ENCODE data around the gene SLC7A7.
"Not testable (repeated sequence)": the region's sequence is repeated elsewhere in the genome, so short reads cannot be mapped to it uniquely, and the experiment has no call there.

Gene SLC7A7

DNA sequence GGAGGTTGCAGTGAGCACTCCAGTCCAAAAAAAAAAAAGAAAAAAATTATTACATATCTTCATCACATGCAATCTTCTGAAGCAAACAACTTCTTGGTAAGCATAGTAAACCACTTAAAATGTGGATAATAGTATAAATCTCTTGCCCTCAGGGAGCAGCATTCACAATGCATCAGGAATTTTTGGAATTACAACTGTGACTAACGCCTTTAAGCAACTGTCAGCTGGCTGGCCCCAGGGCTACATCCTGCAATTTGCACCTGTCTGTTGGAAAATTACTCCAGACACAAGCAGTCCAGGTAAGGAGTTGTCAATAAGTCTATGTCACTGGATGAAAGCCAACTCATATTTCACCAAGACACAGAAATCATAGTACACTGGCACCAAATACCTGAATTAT is 5.5 kb upstream of the SLC7A7 start:
- DNase-seq, result peak in 1 of 2 experiments; percentile 17

DNA sequence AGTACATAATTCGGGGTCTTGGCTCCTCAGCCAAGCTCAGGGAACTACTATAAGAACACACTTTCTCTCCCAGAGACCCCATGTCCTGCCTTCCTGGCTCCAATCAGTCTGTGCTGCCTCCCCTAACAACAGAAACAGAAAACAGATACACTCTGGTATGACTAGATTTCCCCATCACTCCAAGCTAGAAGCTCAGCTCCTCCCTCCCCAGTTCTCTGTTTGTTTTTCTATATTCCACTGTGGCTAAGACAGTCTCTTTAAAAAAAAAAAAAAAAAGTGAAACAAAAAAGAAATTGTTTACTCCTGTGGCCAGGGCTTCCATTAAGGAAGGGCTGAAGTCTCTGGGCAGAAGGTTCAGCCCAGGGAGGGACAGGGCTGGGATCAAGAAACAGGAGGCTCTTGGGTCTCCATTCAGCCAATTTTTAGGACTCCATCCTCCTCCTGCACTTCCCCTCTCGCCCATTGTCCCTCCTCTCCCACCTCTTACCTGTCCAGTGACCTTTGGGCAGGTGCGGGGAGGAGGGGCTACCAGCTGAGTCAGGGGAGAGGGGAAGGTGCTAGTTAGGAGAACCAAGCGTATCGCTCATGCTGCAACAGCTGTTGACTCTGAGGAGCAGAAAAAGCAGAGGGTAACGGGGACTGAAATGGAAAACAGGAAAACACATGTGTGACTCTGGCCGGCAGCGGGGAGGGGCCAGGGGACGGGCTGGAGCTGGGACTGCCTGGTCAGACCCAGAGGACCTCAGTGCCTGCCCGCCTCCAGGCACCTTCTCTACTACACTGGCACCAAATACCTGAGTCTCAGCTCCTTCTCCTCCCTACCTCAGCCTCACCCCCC is 4.1 kb upstream of the SLC7A7 start:
- no peak for DNase-seq

GRCh38 chr14:22814373-22814772 is 862 bp downstream of the SLC7A7 start:
- DNase-seq, result no peak

- DNase-seq, result no peak
Measured at GRCh38 chr14:22813145-22813544, 2.1 kb downstream of the SLC7A7 start.

- DNase-seq, result no peak
Measured at GRCh38 chr14:22812744-22813143, 2.5 kb downstream of the SLC7A7 start.

DNA sequence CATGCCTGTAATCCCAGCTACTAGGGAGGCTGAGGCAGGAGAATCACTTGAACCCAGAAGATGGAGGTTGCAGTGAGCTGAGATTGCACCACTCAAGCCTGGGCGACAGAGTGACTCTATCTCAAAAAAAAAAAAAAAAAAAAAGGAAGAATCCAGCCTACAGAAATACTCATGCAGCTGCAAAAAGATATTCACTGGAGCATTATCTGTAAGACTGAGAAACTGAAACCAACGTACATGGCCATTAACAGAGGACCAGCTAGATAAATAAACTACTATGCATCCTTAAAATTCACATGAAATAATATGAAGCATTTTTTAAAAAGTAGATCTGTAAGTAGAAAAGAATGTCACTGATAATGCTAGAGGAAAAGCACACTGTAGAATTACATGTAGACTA is 3.5 kb downstream of the SLC7A7 start:
- DNase-seq, result no peak

GRCh38 chr14:22808388-22809209 is 6.6 kb downstream of the SLC7A7 start:
- no peak for DNase-seq

DNA sequence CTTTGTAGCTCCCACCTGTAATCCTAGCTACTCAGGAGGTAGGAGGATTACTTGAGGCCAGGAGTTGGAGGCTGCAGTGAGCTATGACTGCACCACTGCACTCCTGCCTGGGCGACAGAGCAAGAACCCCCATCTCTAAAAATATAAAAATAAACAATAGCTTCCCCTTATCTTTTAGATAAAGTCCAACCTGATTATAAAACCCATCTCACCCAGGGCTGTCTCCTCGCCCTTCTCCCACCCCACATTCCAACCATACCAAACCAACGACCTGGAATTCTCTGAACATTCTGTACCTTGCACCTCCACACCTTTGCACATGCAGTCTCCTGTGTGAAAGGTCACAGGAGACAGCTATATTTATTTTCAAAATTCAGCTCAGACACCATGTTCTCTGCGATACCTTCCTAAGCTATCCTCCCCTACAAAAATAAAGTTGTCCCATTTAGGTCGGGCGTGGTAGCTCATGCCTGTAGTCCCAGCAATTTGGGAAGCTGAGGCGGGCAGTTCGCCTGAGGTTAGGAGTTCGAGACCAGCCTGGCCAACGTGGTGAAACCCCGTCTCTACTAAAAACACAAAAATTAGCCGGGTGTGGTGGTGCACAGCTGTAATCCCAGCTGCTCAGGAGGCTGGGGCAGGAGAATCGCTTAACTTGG is 7.7 kb downstream of the SLC7A7 start:
- no peak for DNase-seq

- DNase-seq, result not testable (repeated sequence)
Measured at GRCh38 chr14:22805235-22805634, 10.0 kb downstream of the SLC7A7 start.

DNA sequence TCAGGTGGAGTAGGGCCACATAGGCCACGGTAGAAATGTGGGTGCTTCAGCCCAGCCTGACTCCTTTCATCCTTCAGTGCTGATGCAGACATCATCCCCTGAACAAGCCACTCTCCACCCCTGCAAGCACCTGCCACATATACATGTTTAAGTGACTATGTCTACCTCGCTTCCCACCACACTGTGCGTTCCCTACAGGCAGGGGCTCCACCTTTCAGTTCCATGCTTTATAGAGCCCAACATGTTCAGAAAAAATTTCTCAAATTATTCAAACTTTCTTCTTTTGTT is 11.6 kb downstream of the SLC7A7 start:
- no peak for DNase-seq

DNA sequence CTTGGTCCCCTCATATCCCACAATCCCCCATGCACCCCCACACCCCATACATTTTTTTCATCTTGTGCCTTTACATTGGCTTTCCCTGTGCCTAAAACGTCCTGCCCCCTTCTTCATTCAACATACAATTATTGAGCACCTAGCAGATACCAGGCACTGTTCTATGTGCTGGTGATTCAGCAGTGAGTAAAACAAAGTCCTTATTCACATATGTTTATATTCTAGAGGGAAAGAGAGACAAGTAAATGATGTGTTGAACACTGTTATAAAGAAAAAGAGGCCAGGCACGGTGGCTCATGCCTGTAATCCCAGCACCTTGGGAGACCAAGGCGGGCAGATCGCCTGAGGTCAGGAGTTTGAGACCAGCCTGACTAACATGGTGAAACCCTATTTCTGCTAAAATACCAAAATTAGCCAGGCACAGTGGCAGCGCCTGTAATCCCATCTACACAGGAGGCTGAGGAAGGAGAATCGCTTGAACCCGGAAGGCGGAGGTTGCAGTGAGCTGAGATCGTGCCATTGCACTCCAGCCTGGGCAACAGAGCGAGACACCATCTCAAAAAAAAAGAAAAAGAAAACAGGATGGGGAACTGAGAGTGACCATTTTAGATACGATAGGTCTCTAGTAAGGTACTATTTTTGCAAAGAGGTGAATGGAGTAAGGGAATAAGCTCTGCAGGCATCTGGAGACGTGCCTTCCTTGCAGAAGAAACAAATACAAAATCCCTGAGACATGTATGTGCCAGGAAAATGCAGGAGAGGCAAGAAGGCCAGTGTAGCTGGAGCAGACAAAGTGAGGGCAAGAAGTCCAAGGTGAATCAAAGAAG is 12.2 kb downstream of the SLC7A7 start:
- DNase-seq, result no peak

GRCh38 chr14:22801716-22802115 is 13.5 kb downstream of the SLC7A7 start:
- no peak for DNase-seq

DNA sequence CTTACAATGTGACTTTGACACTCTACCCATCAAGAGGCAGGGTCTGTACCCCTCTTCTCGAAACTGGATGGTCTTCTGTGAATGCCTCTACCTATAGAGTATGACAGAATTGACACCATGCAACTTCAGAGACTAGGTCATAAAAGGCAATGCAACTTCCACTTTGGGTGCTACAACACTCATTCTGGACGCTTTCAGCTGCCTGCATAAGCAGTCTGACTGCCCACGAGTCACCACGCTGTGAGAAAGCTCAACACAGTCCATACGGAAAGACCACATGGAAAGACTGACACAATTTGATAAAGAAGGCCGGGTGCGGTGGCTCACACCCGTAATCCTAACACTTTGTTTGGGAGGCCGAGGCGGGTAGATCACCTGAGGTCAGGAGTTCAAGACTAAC is 14.9 kb downstream of the SLC7A7 start:
- DNase-seq, result no peak

DNA sequence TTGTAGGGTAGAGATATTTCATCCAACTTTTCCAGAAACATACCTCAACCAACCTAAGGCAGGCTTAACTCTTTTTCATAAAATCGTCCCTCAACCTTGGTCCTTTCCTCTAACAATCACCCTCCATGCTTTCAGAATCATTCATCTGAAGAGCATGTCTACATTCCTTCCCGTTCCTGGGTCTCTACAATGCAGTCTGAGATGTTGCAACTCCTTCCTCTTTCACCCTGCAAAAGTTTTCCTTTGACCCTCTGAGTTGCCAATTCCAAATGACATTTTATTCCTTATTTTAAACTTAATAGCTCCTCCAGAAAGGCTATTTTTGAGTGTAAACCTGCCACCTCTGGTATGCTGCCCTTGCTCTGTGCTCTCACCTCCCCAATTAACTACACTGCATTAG is 16.7 kb downstream of the SLC7A7 start:
- DNase-seq, result no peak

DNA sequence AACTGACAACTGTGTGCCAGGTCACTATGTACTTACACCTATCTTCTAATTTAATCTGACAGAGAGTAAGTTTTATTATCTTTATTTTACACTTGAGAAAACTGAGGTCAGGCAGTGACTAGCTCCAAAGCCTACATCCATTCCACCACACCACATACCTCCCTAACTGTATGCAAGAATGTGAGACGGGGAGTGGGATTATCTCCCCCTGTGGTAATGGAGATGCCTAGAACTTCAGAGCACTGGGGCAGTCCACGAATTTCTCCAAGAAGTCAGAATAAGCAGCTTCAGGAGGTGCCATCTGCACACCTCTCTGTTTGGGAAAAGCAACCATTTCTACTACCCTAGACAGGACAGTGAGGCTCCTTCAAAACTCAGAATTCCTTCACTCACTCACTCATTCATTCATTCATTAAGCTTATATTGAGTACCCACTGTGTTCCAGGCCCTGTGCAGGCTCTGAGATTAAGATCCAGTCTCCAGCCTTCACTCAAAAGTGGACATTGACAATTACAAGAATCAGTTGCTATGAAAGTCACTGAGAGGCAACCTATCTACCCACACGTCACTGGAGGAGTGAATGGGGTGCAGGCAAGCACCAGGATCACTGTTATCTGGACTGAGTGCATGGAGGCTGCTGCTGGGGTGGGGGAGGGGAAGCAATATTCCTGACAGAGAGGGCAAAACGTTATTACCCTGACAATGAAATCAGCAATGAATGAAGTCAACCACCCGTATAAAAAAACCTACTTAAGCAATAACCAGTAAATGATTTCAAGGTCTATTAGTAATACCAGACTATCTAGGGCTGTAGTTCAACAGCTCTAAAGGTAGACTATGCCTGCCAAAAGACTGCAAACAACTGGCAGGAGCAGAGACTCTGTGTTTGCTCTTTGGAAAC is 18.0 kb downstream of the SLC7A7 start:
- DNase-seq, result no peak

GRCh38 chr14:22796087-22796707 is 19.0 kb downstream of the SLC7A7 start:
- no peak for DNase-seq

- DNase-seq, result no peak
Measured at GRCh38 chr14:22794551-22794951, 20.7 kb downstream of the SLC7A7 start.

DNA sequence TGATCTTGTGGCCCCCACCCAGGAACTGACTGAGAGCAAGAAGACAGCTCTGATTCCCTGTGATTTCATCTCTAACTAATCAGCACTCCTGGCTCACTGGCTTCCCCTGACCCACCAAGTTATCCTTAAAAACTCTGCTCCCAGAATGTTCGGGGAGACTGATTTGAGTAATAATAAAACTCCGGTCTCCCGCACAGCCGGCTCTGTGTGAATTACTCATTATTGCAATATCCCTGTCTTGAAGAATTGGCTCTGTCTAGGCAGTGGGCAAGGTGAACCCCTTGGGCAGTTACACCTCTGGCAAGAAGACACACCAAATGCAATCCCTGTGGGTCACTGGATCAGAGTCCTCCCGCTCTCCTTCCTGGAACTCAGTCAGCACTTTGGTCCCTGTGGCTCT is 21.3 kb downstream of the SLC7A7 start:
- no peak for DNase-seq

- not testable (repeated sequence) for DNase-seq
Measured at GRCh38 chr14:22793550-22793949, 21.7 kb downstream of the SLC7A7 start.

GRCh38 chr14:22792158-22792557 is 23.1 kb downstream of the SLC7A7 start:
- DNase-seq, result no peak

GRCh38 chr14:22791301-22791700 is 23.9 kb downstream of the SLC7A7 start:
- DNase-seq, result no peak
